Endothelial cell of umbilical vein (primary cell): ENCODE measurements around the gene TBC1D16. TPM values are rescaled to one million over a fixed set of nuclear protein-coding genes. Genes with fewer than 3 reads are reported as not detected.

Source experiments
- BruUV-seq: library from RNA; stranded (reverse); fragments of 400-500 nt; replicated peaks from 2 replicates; lab custom pipeline; 2021; lab: Mats Ljungman, UMichigan
- CTCF ChIA-PET: fragments of 300-600, 350-600 bp; sonication (Branson Sonifier 250); formaldehyde crosslinking; loops from one replicate; lab custom pipeline; 2021; ENCODE audit warnings: antibody characterized with exemption, inconsistent platforms; lab: Charles Lee
- POLR2A ChIA-PET: fragments of 300-600, 350-600 bp; sonication (Branson Sonifier 250); formaldehyde crosslinking; loops from one replicate; lab custom pipeline; 2021; ENCODE audit warnings: antibody characterized with exemption, inconsistent platforms; lab: Charles Lee
- DNase-seq: peaks from one replicate; pipeline ENCODE4 v3.0.0-alpha.2; 2011; ENCODE audit warnings: low read depth, low spot score
- FAIRE-seq: peaks from 2 replicates; lab custom pipeline; 2011; peaks lifted over from hg19 to GRCh38; lab: Jason Lieb, UNC
- H2AFZ ChIP-seq: 2 replicates; pipeline ENCODE4 v1.6.0; 2012; ENCODE audit warnings: low read depth, low read length, control low read depth, inconsistent platforms
- H3K27ac ChIP-seq: 2 replicates; pipeline ENCODE4 v1.5.1; 2011; ENCODE audit warnings: low read depth, mild to moderate bottlenecking, control low read depth, low read length, moderate library complexity; ENCODE audit not compliant: insufficient read depth
- H3K27me3 ChIP-seq, 2 experiments: 2 replicates each; pipeline versions ENCODE4 v1.6.0 to v1.6.1; 2011; ENCODE audit warnings: low read length in 2 of 2, mixed read lengths in 1 of 2; ENCODE audit not compliant: control insufficient read depth in 2 of 2, insufficient read depth in 2 of 2
- H3K36me3 ChIP-seq, 2 experiments: 2 replicates in 1 of 2; 3 replicates in 1 of 2; pipeline ENCODE4 v1.5.1; 2011; ENCODE audit warnings: low read length in 2 of 2, mild to moderate bottlenecking in 1 of 2, moderate library complexity in 1 of 2; ENCODE audit not compliant: control insufficient read depth in 2 of 2, insufficient read depth in 2 of 2; ENCODE audit errors: extremely low read depth in 1 of 2
- H3K4me1 ChIP-seq: 3 replicates; pipeline ENCODE4 v1.5.1; 2011; ENCODE audit warnings: mild to moderate bottlenecking, low read length; ENCODE audit not compliant: control insufficient read depth, insufficient read depth; ENCODE audit errors: extremely low read depth
- H3K4me2 ChIP-seq: 2 replicates; pipeline ENCODE4 v1.6.1; 2011; ENCODE audit warnings: low read length, control low read depth, mixed read lengths; ENCODE audit not compliant: insufficient read depth
- H3K4me3 ChIP-seq, 3 experiments: fragments of 200-600 bp in 1 of 3; sonication (generic), shearing (Covaris generic) in 1 of 3; replicated peaks in 1 of 3; 2 replicates each; pipeline ENCODE4 v1.5.1; 2011 to 2016; ENCODE audit warnings: control low read depth in 3 of 3, low read length in 3 of 3, mild to moderate bottlenecking in 2 of 3, inconsistent platforms in 1 of 3, low read depth in 1 of 3, moderate library complexity in 1 of 3; ENCODE audit not compliant: insufficient read depth in 1 of 3
- H3K79me2 ChIP-seq: 2 replicates; pipeline ENCODE4 v1.6.0; 2012; ENCODE audit warnings: low read length, inconsistent platforms; ENCODE audit not compliant: control insufficient read depth, insufficient read depth
- H3K9ac ChIP-seq: replicated peaks from 2 replicates; pipeline ENCODE3; 2011; ENCODE audit warnings: low read length, control low read depth; ENCODE audit not compliant: insufficient read depth; ENCODE audit errors: extremely low read depth
- H3K9me1 ChIP-seq: replicated peaks from 3 replicates; pipeline ENCODE4 v1.6.0; 2011; ENCODE audit warnings: mild to moderate bottlenecking, low read length; ENCODE audit not compliant: control insufficient read depth, insufficient read depth; ENCODE audit errors: extremely low read depth
- H3K9me3 ChIP-seq: replicated peaks from 2 replicates; pipeline ENCODE4 v1.5.1; 2012; ENCODE audit warnings: low read length, inconsistent platforms; ENCODE audit not compliant: control insufficient read depth, insufficient read depth
- H4K20me1 ChIP-seq: replicated peaks from 2 replicates; pipeline ENCODE3; 2011; ENCODE audit warnings: mild to moderate bottlenecking, low read length; ENCODE audit not compliant: control insufficient read depth, insufficient read depth; ENCODE audit errors: extremely low read depth
- EZH2 ChIP-seq: IDR thresholded peaks from 2 replicates; pipeline ENCODE4 v1.6.1; 2012; ENCODE audit warnings: borderline replicate concordance, low read depth, mild to moderate bottlenecking, moderate library complexity, low read length, inconsistent platforms; ENCODE audit not compliant: severe bottlenecking
- FOS ChIP-seq: IDR thresholded peaks from 2 replicates; pipeline ENCODE4 v1.6.1; 2011; ENCODE audit warnings: mild to moderate bottlenecking, low read length, moderate library complexity, borderline replicate concordance; ENCODE audit not compliant: insufficient read depth
- GATA2 ChIP-seq: IDR thresholded peaks from 2 replicates; pipeline ENCODE4 v1.7.0; 2011; ENCODE audit warnings: low read depth, mild to moderate bottlenecking, moderate library complexity, mixed read lengths, low read length; ENCODE audit not compliant: insufficient read length, insufficient read depth
- JUN ChIP-seq: IDR thresholded peaks from 2 replicates; pipeline ENCODE4 v1.6.1; 2011; ENCODE audit warnings: borderline replicate concordance, low read depth; ENCODE audit not compliant: insufficient read length, insufficient read depth
- MYC ChIP-seq: IDR thresholded peaks from one replicate; pipeline ENCODE4 v1.6.1; 2011; ENCODE audit warnings: mild to moderate bottlenecking, low read depth, low read length
- dilution Hi-C: fragments of 300-500 bp; cut with MboI; formaldehyde crosslinking; loops from one replicate; pipeline ENCODE4 v1.15.0; 2019; ENCODE audit warnings: low sequenced_read_pairs; ENCODE audit not compliant: extremely low pct_ligation_motif_present
- intact Hi-C: fragments of 100-400 bp; cut with micrococcal nuclease; formaldehyde crosslinking; loops from one replicate; pipeline ENCODE4 v1.10.0; 2022
- polyA plus RNA-seq, 4 experiments: library from polyadenylated mRNA; depleted of rRNA in 3 of 4; stranded (reverse) in 3 of 4; unstranded in 1 of 4; fragments of >200 nt; gene quantifications; 2 replicates each; pipeline versions ENCODE4 v1.2.1 to v1.2.3, GENCODE V29; 2011 to 2012; ENCODE audit warnings: missing spikeins in 1 of 4
- total RNA-seq: library from RNA; stranded (reverse); gene quantifications from 2 replicates; pipeline ENCODE4 v1.2.3, GENCODE V29; 2021
- TF ChIP-seq, protein P1 (sequence below), 2 donors: IDR thresholded peaks; 1 replicate in 1 of 2; 2 replicates in 1 of 2; pipeline ENCODE4 v1.5.1; 2011; ENCODE audit warnings: low read length in 2 of 2, mild to moderate bottlenecking in 2 of 2, moderate library complexity in 2 of 2, control low read depth in 1 of 2, inconsistent platforms in 1 of 2, low read depth in 1 of 2; ENCODE audit not compliant: insufficient read depth in 1 of 2; ENCODE audit errors: extremely low read depth in 1 of 2

TBC1D16 gene
- total and polyA plus RNA-seq, 2 donors (not counting 3 experiments of a cell fraction or from before 2014, with no cell fraction given): 12.9 to 48.6 TPM

- no peaks in the 10 kb centered on the region for H3K79me2 ChIP-seq
- CTCF ChIA-PET: interaction anchor here (0.5 to 2.0 kb wide), 5 partner anchors 8 to 232 kb away, joined by 3 to 6 read pairs (median 3); no protein-coding TSS in a partner anchor
- H3K9me1 ChIP-seq: no peaks in the 10 kb centered on the region
- no peak overlapping the region for H3K9ac ChIP-seq
- TF ChIP-seq MYC (no peak), EZH2 (no peak), FOS (no peak), JUN (no peak), GATA2 (no peak)
- TF ChIP-seq, protein P1, sequence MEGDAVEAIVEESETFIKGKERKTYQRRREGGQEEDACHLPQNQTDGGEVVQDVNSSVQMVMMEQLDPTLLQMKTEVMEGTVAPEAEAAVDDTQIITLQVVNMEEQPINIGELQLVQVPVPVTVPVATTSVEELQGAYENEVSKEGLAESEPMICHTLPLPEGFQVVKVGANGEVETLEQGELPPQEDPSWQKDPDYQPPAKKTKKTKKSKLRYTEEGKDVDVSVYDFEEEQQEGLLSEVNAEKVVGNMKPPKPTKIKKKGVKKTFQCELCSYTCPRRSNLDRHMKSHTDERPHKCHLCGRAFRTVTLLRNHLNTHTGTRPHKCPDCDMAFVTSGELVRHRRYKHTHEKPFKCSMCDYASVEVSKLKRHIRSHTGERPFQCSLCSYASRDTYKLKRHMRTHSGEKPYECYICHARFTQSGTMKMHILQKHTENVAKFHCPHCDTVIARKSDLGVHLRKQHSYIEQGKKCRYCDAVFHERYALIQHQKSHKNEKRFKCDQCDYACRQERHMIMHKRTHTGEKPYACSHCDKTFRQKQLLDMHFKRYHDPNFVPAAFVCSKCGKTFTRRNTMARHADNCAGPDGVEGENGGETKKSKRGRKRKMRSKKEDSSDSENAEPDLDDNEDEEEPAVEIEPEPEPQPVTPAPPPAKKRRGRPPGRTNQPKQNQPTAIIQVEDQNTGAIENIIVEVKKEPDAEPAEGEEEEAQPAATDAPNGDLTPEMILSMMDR (IDR thresholded peaks at IDR 0.05; ENCODE audit: extremely low read depth in 1 of 2, insufficient read depth in 1 of 2, low read depth in 1 of 2, low read length in 2 of 2): no peak
- peak overlapping the region; percentile 28 for H3K4me2 ChIP-seq
- POLR2A ChIA-PET: interaction anchor here (1.0 kb wide), 1 partner anchor 8 kb away, joined by 3 read pairs; no protein-coding TSS in a partner anchor
- no peaks in the 10 kb centered on the region for H3K9me3 ChIP-seq
- H2AFZ ChIP-seq: no peak overlapping the region
- no peaks in the 10 kb centered on the region for H3K27me3 ChIP-seq
- dilution Hi-C loops (no loop called here), intact Hi-C loops (no loop called here)
- peak; percentile 59 for FAIRE-seq
- no TSS peak for BruUV-seq
- no peak overlapping the region for H3K27ac ChIP-seq
- H3K36me3 ChIP-seq: peaks cover 0 to 8% of the 10 kb centered on the region in 2 experiments
- peak; percentile 54 for DNase-seq
- H3K4me1 ChIP-seq: peaks cover 3% of the 10 kb centered on the region
- H3K4me3 ChIP-seq: no peak overlapping the region
- H4K20me1 ChIP-seq: no peaks in the 10 kb centered on the region
Observed at GRCh38 chr17:79978548-79978855, 57.2 kb downstream of the TBC1D16 start.
